T-helper 1 cell (primary cell): ENCODE data around the gene C14orf39.

Experiments used
- DNase-seq, 5 donors: peaks; one replicate each; pipeline ENCODE4 v3.0.0-alpha.2; 2012 to 2020
- total RNA-seq, 4 donors: gene quantifications; one replicate each; lab custom pipeline; 2026; lab: John Stamatoyannopoulos, UW

The C14orf39 gene
- 0 reads per million in 4 donors for total RNA-seq

GRCh38 chr14:60485598-60486251 is at the start of gene C14orf39:
Gene C14orf39 (minus strand): TSS chr14:60486063. CDS start chr14:60485078, 985 bp downstream.
- DNase-seq = no peak

- no peak for DNase-seq
These were observed 46.6 kb upstream of the C14orf39 start for GRCh38 chr14:60532442-60532841.

DNA sequence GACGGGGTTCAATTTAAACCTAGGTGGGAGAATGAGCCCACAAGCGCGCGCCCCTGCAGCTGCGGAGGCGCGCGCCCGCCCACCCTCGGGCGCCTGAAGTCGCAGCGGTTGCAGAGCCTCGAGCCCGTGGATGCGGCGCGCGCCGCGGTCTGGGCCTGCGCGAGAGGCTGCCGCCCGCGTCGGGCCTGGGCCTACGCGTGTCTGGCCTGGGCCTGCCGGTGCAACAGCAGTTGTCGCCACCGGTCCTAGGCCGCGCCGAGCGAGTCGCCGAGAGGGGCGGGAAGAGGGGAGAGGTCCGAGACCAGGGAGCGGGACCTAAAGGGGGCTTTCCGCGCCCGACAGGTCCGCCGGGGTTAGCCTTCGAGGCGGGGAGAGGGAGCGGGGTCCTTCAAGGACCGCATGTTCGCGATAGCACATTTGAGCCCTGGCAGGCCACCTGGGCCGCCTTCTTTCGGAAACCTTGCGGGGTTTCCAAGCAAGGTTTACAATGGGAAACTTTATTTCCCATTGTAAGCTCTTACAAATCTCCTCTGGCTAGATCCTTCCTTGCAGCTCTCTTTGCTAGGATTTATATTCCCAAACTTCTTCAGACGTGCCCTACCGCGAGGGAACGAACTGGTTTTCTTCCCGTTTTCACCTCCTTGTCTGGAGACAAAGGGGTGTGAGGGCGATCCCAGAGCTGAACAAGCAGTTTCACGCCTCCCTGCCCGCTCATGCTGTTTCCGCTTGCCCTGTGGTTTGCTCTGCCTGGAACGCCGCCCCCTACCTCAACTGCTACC is 29.8 kb upstream of the C14orf39 start:
- DNase-seq = no peak

DNA sequence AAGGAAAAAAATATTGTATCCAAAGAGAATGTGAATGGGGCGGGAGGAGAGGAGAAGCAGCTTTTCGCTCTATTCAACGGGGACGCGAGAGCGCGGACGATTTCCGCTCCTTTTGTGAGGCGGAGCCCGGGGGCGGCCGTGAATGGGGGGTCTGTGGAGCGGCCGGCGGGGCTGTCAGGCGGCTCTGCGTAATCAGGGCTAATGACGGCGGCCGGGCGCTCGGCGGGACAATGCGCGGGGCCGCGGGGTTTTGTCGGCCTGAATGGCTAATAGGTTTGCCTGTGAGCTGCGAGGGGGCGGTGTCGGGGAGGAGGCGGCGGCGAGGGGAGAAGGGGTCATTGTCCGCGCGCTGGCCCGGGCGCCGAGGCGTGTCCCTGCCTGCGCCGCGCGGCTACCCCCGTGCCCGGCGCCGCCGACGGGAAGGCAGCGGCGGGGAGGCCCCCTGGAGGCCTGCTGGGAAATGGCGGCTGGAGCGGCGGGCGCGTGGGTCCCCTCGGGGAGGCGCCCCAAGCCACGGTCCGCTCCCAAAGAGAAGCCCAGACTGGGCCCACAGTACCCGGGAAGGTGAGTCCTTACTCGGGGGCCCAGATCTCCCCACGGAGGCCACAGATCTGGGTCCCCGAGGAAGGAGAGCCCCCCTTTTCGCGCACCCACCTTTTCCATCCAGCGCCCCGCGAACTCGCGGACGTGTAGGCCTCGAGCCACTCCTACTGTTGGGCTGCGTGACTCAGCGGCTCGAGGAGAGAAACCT is 29.1 kb upstream of the C14orf39 start:
- no peak for DNase-seq

- DNase-seq = no peak
These were observed 28.5 kb upstream of the C14orf39 start for GRCh38 chr14:60514378-60514740.

GRCh38 chr14:60512973-60513571 is 27.2 kb upstream of the C14orf39 start:
- DNase-seq = no peak

DNA sequence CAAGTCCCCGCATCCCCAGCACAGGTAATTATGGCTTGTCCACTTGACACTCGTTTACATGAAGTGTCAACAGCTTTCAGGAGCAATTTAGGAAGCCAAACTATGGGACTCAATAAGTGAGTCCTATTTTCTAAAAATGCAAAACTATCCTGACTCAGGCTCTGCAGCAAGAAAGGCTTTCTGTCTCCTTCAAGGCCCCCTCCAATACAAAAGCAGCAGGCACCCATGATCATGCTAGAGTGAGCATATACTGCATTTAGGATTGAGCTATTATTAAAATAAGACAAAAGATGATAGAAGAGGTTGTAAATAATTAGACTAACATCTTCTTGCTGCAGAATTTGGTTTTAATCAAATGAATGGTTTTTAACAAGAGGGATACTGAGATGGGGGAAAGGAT is 26.3 kb upstream of the C14orf39 start:
- DNase-seq = no peak

DNA sequence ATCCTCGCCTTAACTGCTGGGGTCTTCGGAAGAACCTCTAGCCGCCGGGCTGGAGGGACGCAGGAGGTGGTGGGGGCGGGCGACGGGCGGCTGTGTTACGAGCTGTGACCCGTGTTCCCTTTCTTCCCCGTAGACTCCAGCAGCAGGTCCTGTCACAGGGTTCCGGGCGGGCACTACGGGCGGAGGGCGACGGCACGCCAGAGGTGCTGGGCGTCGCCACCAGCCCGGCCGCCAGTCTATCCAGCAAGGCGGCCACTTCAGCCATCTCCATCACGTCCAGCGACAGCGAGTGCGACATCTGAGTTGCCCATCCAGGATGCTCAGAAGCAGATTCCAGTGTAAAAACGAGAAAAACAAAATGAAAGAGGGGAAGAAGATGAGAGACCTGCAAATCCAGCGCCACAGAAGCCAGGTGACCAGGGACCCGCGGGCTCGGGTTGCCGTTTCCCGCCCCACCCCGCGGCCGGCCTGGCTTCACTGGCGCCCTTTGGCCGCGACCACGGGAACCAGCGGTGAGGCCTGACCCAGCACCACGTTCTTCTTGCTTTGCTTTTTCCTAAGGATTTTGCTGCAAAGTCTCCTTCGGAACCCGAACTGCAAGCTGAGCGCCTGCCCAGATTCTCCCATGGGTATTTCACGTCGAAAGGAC is 25.2 kb upstream of the C14orf39 start:
- DNase-seq = no peak

DNA sequence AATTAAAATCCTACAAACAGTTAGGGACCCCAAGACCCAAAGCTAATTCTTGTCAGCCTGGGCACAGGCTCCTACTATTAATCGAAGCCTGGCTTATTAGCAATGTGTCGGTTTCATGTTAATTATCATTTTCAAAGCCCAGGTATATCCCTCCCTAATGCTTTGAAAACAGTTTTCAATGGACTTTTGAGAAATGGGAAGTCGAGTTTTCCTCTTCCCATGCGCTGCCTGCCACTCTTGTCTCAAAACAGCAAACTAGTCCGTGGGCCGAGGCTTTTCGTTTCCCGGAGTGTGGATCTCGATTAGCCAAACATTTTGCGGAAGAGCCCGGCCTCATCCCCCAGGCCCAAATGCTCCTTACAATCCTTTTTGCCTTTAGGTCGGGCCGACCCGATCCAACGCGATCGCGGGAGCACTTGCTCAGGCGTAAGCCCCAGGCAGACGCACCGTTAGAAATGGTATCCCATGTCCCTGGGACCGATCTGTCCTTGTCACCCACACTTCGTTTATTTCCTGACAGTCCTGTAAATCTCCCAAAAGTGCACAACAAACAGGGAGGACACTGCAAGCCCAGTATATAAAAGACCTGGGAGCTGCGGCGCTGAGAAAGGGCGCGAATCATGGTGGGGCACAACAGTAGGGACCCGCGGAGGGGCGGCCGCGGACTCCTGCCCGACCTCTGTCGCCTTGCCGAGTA is 24.5 kb upstream of the C14orf39 start:
- no peak for DNase-seq

DNA sequence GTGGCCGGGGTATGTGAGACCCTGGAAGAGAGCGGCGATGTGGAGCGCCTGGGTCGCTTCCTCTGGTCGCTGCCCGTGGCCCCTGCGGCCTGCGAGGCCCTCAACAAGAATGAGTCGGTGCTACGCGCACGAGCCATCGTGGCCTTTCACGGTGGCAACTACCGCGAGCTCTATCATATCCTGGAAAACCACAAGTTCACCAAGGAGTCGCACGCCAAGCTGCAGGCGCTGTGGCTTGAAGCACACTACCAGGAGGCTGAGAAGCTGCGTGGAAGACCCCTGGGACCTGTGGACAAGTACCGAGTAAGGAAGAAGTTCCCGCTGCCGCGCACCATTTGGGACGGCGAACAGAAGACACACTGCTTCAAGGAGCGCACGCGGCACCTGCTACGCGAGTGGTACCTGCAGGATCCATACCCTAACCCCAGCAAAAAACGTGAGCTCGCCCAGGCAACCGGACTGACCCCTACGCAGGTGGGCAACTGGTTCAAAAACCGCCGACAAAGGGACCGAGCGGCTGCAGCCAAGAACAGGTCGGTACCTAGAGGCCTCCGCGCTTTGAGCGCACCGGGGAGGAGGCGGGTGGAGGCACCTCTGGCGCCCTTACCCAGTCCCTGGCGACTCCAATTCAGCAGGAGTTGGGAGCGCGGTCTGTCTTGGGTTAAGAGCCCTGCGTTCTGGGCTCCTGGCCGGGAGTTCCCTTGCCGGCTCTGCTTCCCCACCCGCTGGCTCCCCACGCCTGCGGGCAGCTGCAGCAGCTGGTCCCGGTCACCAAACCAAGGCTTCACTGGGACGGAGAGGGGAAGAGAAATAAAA is 23.8 kb upstream of the C14orf39 start:
- no peak for DNase-seq

GRCh38 chr14:60508707-60509437 is 23.0 kb upstream of the C14orf39 start, which contains the start of gene SIX6:
Gene SIX6 (plus strand): TSS chr14:60509146. CDS start chr14:60509399, 253 bp downstream.
- no peak for DNase-seq

- DNase-seq = no peak
These were observed 22.5 kb upstream of the C14orf39 start for GRCh38 chr14:60508363-60508706.

- DNase-seq = no peak
These were observed 21.3 kb upstream of the C14orf39 start for GRCh38 chr14:60506985-60507829.

- no peak for DNase-seq
These were observed 20.7 kb upstream of the C14orf39 start for GRCh38 chr14:60506462-60506984.

- DNase-seq = no peak
These were observed 20.1 kb upstream of the C14orf39 start for GRCh38 chr14:60506010-60506409.

DNA sequence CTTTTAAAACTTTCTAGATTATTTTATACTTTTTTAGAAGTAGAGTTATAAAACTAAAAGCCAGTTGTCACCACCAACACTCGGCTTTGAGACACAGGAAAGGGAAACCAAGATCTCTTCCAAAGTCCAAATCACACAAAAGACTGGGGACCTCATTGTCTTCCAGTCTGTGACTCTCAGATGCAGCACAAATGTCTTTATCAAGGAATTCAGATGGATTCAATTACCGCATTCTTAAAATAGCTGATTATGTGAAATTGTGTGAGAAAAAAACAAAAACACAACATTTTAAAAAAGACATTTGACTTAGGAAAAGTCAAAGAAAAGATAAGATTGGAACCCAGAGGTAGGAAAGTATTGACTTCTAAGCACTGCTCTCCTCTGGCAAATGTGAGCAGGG is 19.6 kb upstream of the C14orf39 start:
- no peak for DNase-seq

GRCh38 chr14:60502541-60502940 is 16.7 kb upstream of the C14orf39 start:
- DNase-seq = no peak

DNA sequence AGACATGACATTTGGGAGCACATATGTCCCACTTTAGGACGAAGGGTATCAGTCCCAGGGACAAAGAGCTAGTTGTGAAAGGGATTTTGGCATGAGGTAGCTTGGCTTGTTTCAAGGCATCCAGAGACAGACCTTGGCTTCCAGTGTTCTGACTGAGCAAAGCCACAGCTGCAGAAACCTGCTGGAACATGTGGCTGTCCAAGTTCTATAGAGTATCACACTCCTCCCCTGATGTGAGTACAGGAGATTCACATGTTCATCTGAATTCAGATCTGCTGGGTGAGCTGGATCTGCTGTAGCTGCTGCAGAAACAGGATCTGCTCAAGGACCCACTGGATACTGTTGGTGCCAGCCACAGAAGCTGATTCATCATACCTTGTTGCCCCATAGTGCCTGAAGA is 10.1 kb upstream of the C14orf39 start:
- DNase-seq = no peak

DNA sequence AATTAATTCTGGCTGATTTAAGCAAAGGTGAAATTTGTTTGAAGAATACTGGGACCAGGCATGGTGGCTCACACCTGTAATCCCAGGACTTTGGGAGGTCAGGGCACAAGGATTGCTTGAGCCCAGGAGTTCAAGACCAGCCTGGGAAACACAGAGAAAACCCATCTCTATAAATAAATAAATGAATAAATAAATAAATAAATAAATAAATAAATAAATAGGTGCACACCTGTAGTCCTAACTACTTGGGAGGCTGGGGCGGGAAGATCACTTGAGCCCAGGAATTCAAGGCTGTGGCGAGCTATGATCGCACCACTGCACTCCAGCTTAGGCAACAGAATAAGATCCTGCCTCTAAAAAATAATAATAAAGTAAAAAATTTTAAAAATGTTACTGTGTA is 4.4 kb upstream of the C14orf39 start:
- no peak for DNase-seq
